Nephron (organoid): ENCODE results near the gene AMPD3.

Experiments
- H3K27ac Mint-ChIP-seq, 3 experiments: 2 replicates each; pipeline ENCODE4 v1.8.0; 2020; ENCODE audit warnings: mixed read lengths in 3 of 3, mild to moderate bottlenecking in 2 of 3, moderate library complexity in 1 of 3
- H3K27me3 Mint-ChIP-seq: 2 replicates; pipeline ENCODE4 v1.8.0; 2021; ENCODE audit warnings: low read depth, mild to moderate bottlenecking, moderate library complexity, mixed read lengths
- H3K36me3 Mint-ChIP-seq: 2 replicates; pipeline ENCODE4 v1.8.0; 2020; ENCODE audit warnings: low read depth, mixed read lengths
- H3K4me1 Mint-ChIP-seq: 2 replicates; pipeline ENCODE4 v1.8.0; 2020; ENCODE audit warnings: mixed read lengths
- H3K4me3 Mint-ChIP-seq, 3 experiments: 2 replicates each; pipeline ENCODE4 v1.8.0; 2020; ENCODE audit warnings: mild to moderate bottlenecking in 3 of 3, mixed read lengths in 3 of 3, moderate library complexity in 2 of 3
- H3K9me3 Mint-ChIP-seq: 2 replicates; pipeline ENCODE4 v1.8.0; 2020; ENCODE audit warnings: mixed read lengths
- TF ChIP-seq, protein P1 (sequence below), 3 experiments: fragments of 200-600 bp; sonication (generic); IDR thresholded peaks; one replicate each; pipeline ENCODE4 v1.5.0; 2021; ENCODE audit warnings: antibody characterized with exemption in 3 of 3; ENCODE audit not compliant: unreplicated experiment in 3 of 3

Gene AMPD3

DNA sequence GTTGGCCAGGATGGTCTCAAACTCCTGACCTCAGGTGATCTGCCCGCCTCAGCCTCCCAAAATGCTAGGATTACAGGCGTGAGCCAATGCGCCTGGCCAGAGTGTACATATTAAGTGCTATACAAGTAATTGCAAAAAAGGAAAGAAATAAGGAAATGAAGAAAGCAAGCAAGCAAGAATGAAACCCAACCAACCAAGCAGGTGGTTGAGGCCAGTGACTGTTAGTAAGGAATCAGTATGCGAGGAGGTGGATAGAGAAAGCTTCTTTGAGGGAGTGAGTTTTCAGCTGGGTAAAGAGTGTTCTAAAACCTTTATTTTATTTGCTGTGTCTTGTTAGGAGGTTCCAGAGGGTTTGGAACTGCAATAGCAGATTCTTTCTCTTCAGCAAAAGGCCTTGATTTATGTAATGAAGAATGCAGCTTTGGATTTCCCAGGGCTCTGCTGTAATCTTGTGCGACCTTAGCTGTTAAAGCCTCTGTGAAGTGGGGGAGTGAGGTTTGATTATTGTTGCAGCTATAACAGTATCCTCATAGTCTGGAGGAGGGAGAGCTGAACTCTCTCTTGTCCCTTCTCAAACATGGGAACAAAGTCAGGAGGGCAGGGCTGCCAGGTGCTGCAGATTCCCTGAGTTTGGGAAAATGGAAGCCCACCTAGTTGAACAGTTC is 5.7 kb downstream of the AMPD3 start:
- peaks cover 37% of the 10 kb centered on the region for H3K4me1 Mint-ChIP-seq

DNA sequence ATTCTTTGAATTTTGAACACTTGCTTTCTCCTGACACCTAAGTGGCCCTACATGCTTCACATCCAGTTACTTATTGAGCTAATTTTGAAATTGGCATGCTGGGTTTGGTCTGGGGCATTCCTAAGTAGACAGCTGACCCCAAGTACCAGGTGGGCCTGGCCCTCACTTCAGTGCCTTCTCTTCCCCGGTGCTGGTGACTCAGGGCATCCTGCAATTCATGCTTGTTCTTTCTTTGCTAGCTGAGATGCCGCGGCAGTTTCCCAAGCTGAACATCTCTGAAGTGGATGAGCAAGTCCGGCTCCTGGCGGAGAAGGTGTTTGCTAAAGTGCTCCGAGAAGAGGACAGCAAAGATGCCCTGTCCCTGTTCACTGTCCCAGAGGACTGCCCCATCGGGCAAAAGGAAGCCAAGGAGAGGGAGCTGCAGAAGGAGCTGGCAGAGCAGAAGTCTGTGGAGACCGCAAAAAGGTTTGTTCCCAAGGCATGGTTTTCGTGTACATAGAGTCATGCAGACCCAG is 6.3 kb downstream of the AMPD3 start:
- TF ChIP-seq, protein P1, sequence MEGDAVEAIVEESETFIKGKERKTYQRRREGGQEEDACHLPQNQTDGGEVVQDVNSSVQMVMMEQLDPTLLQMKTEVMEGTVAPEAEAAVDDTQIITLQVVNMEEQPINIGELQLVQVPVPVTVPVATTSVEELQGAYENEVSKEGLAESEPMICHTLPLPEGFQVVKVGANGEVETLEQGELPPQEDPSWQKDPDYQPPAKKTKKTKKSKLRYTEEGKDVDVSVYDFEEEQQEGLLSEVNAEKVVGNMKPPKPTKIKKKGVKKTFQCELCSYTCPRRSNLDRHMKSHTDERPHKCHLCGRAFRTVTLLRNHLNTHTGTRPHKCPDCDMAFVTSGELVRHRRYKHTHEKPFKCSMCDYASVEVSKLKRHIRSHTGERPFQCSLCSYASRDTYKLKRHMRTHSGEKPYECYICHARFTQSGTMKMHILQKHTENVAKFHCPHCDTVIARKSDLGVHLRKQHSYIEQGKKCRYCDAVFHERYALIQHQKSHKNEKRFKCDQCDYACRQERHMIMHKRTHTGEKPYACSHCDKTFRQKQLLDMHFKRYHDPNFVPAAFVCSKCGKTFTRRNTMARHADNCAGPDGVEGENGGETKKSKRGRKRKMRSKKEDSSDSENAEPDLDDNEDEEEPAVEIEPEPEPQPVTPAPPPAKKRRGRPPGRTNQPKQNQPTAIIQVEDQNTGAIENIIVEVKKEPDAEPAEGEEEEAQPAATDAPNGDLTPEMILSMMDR (IDR thresholded peaks at IDR 0.05; ENCODE audit: unreplicated experiment in 3 of 3), result no peak
- H3K4me3 Mint-ChIP-seq, result no peak overlapping the region
- peak overlapping the region in 1 of 3 experiments; percentile 71 for H3K27ac Mint-ChIP-seq
- no peaks in the 10 kb centered on the region for H3K9me3 Mint-ChIP-seq
- peaks cover 8% of the 10 kb centered on the region for H3K36me3 Mint-ChIP-seq
- peaks cover 31% of the 10 kb centered on the region for H3K4me1 Mint-ChIP-seq
- H3K27me3 Mint-ChIP-seq, result no peaks in the 10 kb centered on the region

More for the DNA sequence above, 5.7 kb downstream of the AMPD3 start:
- Mint-ChIP-seq H3K9me3 (no peaks in the 10 kb centered on the region), H3K27ac (peak overlapping the region; percentile 39 to 71 (median 53)), H3K27me3 (no peaks in the 10 kb centered on the region), H3K4me3 (no peak overlapping the region), H3K36me3 (peaks cover 8% of the 10 kb centered on the region)
- TF ChIP-seq, protein P1 (IDR thresholded peaks at IDR 0.05; ENCODE audit: unreplicated experiment in 3 of 3), result no peak

DNA sequence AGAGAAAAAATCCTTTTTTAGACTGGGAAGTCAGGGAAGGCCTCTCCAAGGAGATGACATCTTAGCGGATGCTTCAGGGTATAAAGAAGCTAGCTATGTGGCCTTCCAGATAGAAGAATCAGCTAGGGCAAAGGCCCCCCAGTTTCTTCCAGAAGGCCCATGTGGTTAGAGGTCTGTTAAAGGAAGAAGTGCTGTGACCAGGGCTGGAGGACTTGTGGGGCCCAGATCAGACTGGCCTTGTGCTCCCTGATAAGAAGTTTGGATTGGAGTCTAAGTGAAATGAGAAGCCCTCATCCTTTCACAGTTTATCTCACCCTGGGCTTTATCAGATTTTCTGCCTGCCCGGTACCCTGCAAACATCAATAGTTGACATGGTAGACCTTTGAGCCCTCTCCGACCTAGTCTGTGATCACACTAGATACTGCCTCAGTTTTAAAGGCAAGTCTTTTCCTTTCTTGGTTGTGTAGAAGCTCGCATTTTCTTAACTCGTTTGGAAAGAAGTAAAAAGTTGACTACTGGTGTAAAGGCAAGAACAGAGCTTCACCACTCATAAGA is 7.8 kb downstream of the AMPD3 start:
- Mint-ChIP-seq H3K36me3 (peaks cover 17% of the 10 kb centered on the region), H3K4me1 (peaks cover 22% of the 10 kb centered on the region), H3K9me3 (peaks cover 8% of the 10 kb centered on the region), H3K27me3 (no peaks in the 10 kb centered on the region), H3K27ac (no peak overlapping the region), H3K4me3 (no peak overlapping the region)
- TF ChIP-seq, protein P1 (IDR thresholded peaks at IDR 0.05; ENCODE audit: unreplicated experiment in 3 of 3), result no peak

DNA sequence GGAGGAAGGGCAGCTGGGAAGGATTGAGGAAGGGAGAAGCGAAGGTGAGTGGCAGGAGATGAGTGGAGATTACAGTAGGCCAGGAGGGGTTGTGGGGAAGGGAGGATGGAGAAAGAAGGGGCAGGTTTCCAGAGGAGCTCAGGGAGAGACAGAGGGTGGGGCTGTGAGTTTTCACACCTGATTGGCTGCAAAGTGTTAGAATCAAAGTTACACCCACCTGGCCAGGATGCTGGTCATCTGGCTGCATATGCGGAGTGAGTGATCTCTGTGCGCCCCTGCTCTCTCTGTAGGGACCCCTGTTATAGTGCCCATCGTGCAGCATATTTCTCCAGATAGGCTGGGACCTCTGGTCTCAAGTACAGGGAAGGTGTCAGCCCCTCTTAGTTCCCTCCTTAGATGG is 18.3 kb downstream of the AMPD3 start:
- Mint-ChIP-seq H3K36me3 (peaks cover 10% of the 10 kb centered on the region), H3K27me3 (peaks cover 4% of the 10 kb centered on the region)
- TF ChIP-seq, protein P1 (IDR thresholded peaks at IDR 0.05; ENCODE audit: unreplicated experiment in 3 of 3), result no peak

DNA sequence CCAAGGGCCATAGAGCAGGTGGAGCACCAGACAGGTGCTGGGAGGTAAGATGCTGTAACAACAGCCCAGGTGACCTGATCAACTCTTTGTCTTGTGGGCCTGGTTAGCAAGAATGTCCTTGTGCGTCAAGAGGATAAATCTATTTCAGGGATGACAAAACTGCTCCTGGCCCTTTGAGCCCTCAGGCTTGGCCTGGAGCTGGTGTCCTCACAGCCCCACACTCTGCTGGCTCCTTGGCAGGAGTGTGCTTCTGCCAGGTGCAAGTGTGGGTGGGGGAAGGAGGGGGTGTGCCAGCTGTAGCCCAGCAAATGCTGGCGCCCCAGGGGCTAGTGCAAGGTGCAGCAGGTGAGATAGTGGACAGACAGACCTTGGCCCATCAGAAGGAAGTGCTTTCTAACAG is 19.5 kb downstream of the AMPD3 start:
- H3K4me3 Mint-ChIP-seq, result no peak overlapping the region
- H3K27ac Mint-ChIP-seq, result no peak overlapping the region
- H3K4me1 Mint-ChIP-seq, result peaks cover 7% of the 10 kb centered on the region
- H3K9me3 Mint-ChIP-seq, result peaks cover 13% of the 10 kb centered on the region
- no peaks in the 10 kb centered on the region for H3K36me3 Mint-ChIP-seq
- TF ChIP-seq, protein P1 (IDR thresholded peaks at IDR 0.05; ENCODE audit: unreplicated experiment in 3 of 3), result no peak
- H3K27me3 Mint-ChIP-seq, result peaks cover 4% of the 10 kb centered on the region

More for the DNA sequence above, 18.3 kb downstream of the AMPD3 start:
- Mint-ChIP-seq H3K9me3 (peaks cover 25% of the 10 kb centered on the region), H3K27ac (no peak overlapping the region), H3K4me3 (no peak overlapping the region), H3K4me1 (peaks cover 6% of the 10 kb centered on the region)
